GM23338 (cell line): ENCODE data around the gene ESYT2. TPM values are rescaled to one million over a fixed set of nuclear protein-coding genes. Genes with fewer than 3 reads are reported as not detected.

Experiments
- ATAC-seq: fragments of 200-7000 bp; cut with Tn5 transposase; 3 replicates; pipeline ENCODE4 v1.9.1; 2020
- DNase-seq: peaks from one replicate; pipeline ENCODE4 v3.0.0-alpha.2; 2015; ENCODE audit warnings: low spot score
- H2AFZ ChIP-seq: fragments of 200-600 bp; sonication (generic); 2 replicates; pipeline ENCODE4 v1.8.0; 2016; ENCODE audit warnings: antibody characterized with exemption, mild to moderate bottlenecking, moderate library complexity
- H3F3A ChIP-seq: fragments of 200-600 bp; sonication (generic); replicated peaks from 2 replicates; pipeline ENCODE4 v1.8.0; 2017; ENCODE audit warnings: antibody characterized with exemption, mixed run types, low read depth
- H3K27ac ChIP-seq: fragments of 200-600 bp; sonication (generic); 2 replicates; pipeline ENCODE4 v1.6.1; 2016; ENCODE audit warnings: low read depth
- H3K27me3 ChIP-seq: fragments of 200-600 bp; sonication (generic); 2 replicates; pipeline ENCODE4 v1.8.0; 2016; ENCODE audit warnings: mild to moderate bottlenecking, mixed run types, moderate library complexity; ENCODE audit not compliant: insufficient read depth
- H3K36me3 ChIP-seq: fragments of 200-600 bp; sonication (generic); 2 replicates; pipeline ENCODE4 v1.8.0; 2016; ENCODE audit warnings: mild to moderate bottlenecking; ENCODE audit not compliant: insufficient read depth
- H3K4me1 ChIP-seq: fragments of 200-600 bp; sonication (generic); 2 replicates; pipeline ENCODE4 v1.8.0; 2016; ENCODE audit warnings: mild to moderate bottlenecking, moderate library complexity; ENCODE audit not compliant: insufficient read depth
- H3K4me2 ChIP-seq: fragments of 200-600 bp; sonication (generic); 2 replicates; pipeline ENCODE4 v1.7.1; 2017; ENCODE audit warnings: mixed run types
- H3K4me3 ChIP-seq: fragments of 200-600 bp; sonication (generic); 2 replicates; pipeline ENCODE4 v1.6.1; 2016; ENCODE audit warnings: mixed run types
- H3K79me2 ChIP-seq: fragments of 200-600 bp; sonication (generic); replicated peaks from 2 replicates; pipeline ENCODE4 v1.8.0; 2017; ENCODE audit warnings: mild to moderate bottlenecking; ENCODE audit not compliant: insufficient read depth
- H3K9me2 ChIP-seq: fragments of 200-600 bp; sonication (generic); 2 replicates; pipeline ENCODE4 v1.8.0; 2017; ENCODE audit not compliant: insufficient read depth
- H4K20me1 ChIP-seq: fragments of 200-600 bp; sonication (generic); replicated peaks from 2 replicates; pipeline ENCODE4 v1.8.0; 2017; ENCODE audit warnings: mild to moderate bottlenecking; ENCODE audit not compliant: insufficient read depth
- H3K27ac Mint-ChIP-seq: 2 replicates; pipeline ENCODE4 v1.8.0; 2020; ENCODE audit warnings: inconsistent platforms, mild to moderate bottlenecking, moderate library complexity, mixed read lengths
- H3K27me3 Mint-ChIP-seq: 3 replicates; pipeline ENCODE4 v1.8.0; 2022; ENCODE audit warnings: low read depth, mild to moderate bottlenecking, moderate library complexity, mixed read lengths, inconsistent platforms; ENCODE audit not compliant: insufficient read depth, poor library complexity
- H3K36me3 Mint-ChIP-seq: 3 replicates; pipeline ENCODE4 v1.8.0; 2021; ENCODE audit warnings: low read depth, mild to moderate bottlenecking, inconsistent platforms, moderate library complexity, mixed read lengths
- H3K4me1 Mint-ChIP-seq: 3 replicates; pipeline ENCODE4 v1.8.0; 2020; ENCODE audit warnings: mild to moderate bottlenecking, inconsistent platforms, mixed read lengths
- H3K4me3 Mint-ChIP-seq: 3 replicates; pipeline ENCODE4 v1.8.0; 2021; ENCODE audit warnings: moderate library complexity, mild to moderate bottlenecking, inconsistent platforms, mixed read lengths
- H3K9me3 Mint-ChIP-seq: 3 replicates; pipeline ENCODE4 v1.8.0; 2020; ENCODE audit warnings: moderate library complexity, mild to moderate bottlenecking, inconsistent platforms, mixed read lengths
- CREB1 ChIP-seq: fragments of 250-450 bp; sonication (Bioruptor Pico); IDR thresholded peaks from 2 replicates; pipeline ENCODE4 v1.5.0; 2020; ENCODE audit warnings: low read depth, mild to moderate bottlenecking, moderate library complexity
- JUNB ChIP-seq: IDR thresholded peaks from one replicate; pipeline ENCODE4 v1.6.1; 2016; ENCODE audit warnings: antibody characterized with exemption; ENCODE audit not compliant: unreplicated experiment
- NANOG ChIP-seq: IDR thresholded peaks from 2 replicates; pipeline ENCODE4 v1.6.1; 2016; ENCODE audit warnings: antibody characterized with exemption, borderline replicate concordance
- REST ChIP-seq: IDR thresholded peaks from one replicate; pipeline ENCODE4 v1.6.1; 2018; ENCODE audit warnings: antibody characterized with exemption; ENCODE audit not compliant: unreplicated experiment
- STAT1 ChIP-seq: IDR thresholded peaks from one replicate; pipeline ENCODE4 v1.6.1; 2016; ENCODE audit warnings: antibody characterized with exemption; ENCODE audit not compliant: unreplicated experiment
- ZNF114 ChIP-seq: fragments of 250-450 bp; sonication (Bioruptor Pico); IDR thresholded peaks from 2 replicates; pipeline ENCODE4 v1.5.0; 2020; ENCODE audit warnings: mild to moderate bottlenecking, moderate library complexity
- ZNF331 ChIP-seq: fragments of 250-450 bp; sonication (Bioruptor Pico); IDR thresholded peaks from 2 replicates; pipeline ENCODE4 v1.5.0; 2020; ENCODE audit warnings: low read depth, mild to moderate bottlenecking, moderate library complexity
- polyA plus RNA-seq: library from polyadenylated mRNA; unstranded; fragments of >200 nt; fragmentation: Nextera tagmentation; extraction: Ambion mirVana; gene quantifications from 2 replicates; pipeline ENCODE4 v1.2.1, GENCODE V29; 2016
- total RNA-seq: library from RNA; depleted of rRNA; stranded (reverse); fragments of >200 nt; shearing (Covaris generic); gene quantifications from 2 replicates; pipeline ENCODE4 v1.2.3, GENCODE V29; 2014
- TF ChIP-seq, protein P1 (sequence below): fragments of 250-450 bp; sonication (Bioruptor Pico); IDR thresholded peaks from 2 replicates; pipeline ENCODE4 v1.5.0; 2020; ENCODE audit warnings: mild to moderate bottlenecking, moderate library complexity

ESYT2 gene
- total and polyA plus RNA-seq, 2 experiments from 2014 or later = 9.6 to 52.7 TPM

GRCh38 chr7:158864507-158864820 lies 35.2 kb upstream of the ESYT2 start (continued):
- TF ChIP-seq, protein P1, sequence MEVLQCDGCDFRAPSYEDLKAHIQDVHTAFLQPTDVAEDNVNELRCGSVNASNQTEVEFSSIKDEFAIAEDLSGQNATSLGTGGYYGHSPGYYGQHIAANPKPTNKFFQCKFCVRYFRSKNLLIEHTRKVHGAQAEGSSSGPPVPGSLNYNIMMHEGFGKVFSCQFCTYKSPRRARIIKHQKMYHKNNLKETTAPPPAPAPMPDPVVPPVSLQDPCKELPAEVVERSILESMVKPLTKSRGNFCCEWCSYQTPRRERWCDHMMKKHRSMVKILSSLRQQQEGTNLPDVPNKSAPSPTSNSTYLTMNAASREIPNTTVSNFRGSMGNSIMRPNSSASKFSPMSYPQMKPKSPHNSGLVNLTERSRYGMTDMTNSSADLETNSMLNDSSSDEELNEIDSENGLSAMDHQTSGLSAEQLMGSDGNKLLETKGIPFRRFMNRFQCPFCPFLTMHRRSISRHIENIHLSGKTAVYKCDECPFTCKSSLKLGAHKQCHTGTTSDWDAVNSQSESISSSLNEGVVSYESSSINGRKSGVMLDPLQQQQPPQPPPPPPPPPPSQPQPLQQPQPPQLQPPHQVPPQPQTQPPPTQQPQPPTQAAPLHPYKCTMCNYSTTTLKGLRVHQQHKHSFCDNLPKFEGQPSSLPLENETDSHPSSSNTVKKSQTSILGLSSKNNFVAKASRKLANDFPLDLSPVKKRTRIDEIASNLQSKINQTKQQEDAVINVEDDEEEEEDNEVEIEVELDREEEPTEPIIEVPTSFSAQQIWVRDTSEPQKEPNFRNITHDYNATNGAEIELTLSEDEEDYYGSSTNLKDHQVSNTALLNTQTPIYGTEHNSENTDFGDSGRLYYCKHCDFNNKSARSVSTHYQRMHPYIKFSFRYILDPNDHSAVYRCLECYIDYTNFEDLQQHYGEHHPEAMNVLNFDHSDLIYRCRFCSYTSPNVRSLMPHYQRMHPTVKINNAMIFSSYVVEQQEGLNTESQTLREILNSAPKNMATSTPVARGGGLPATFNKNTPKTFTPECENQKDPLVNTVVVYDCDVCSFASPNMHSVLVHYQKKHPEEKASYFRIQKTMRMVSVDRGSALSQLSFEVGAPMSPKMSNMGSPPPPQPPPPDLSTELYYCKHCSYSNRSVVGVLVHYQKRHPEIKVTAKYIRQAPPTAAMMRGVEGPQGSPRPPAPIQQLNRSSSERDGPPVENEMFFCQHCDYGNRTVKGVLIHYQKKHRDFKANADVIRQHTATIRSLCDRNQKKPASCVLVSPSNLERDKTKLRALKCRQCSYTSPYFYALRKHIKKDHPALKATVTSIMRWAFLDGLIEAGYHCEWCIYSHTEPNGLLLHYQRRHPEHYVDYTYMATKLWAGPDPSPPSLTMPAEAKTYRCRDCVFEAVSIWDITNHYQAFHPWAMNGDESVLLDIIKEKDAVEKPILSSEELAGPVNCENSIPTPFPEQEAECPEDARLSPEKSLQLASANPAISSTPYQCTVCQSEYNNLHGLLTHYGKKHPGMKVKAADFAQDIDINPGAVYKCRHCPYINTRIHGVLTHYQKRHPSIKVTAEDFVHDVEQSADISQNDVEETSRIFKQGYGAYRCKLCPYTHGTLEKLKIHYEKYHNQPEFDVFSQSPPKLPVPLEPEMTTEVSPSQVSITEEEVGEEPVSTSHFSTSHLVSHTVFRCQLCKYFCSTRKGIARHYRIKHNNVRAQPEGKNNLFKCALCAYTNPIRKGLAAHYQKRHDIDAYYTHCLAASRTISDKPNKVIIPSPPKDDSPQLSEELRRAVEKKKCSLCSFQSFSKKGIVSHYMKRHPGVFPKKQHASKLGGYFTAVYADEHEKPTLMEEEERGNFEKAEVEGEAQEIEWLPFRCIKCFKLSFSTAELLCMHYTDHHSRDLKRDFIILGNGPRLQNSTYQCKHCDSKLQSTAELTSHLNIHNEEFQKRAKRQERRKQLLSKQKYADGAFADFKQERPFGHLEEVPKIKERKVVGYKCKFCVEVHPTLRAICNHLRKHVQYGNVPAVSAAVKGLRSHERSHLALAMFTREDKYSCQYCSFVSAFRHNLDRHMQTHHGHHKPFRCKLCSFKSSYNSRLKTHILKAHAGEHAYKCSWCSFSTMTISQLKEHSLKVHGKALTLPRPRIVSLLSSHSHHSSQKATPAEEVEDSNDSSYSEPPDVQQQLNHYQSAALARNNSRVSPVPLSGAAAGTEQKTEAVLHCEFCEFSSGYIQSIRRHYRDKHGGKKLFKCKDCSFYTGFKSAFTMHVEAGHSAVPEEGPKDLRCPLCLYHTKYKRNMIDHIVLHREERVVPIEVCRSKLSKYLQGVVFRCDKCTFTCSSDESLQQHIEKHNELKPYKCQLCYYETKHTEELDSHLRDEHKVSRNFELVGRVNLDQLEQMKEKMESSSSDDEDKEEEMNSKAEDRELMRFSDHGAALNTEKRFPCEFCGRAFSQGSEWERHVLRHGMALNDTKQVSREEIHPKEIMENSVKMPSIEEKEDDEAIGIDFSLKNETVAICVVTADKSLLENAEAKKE (CRISPR knock-in tag) = no peak

DNA sequence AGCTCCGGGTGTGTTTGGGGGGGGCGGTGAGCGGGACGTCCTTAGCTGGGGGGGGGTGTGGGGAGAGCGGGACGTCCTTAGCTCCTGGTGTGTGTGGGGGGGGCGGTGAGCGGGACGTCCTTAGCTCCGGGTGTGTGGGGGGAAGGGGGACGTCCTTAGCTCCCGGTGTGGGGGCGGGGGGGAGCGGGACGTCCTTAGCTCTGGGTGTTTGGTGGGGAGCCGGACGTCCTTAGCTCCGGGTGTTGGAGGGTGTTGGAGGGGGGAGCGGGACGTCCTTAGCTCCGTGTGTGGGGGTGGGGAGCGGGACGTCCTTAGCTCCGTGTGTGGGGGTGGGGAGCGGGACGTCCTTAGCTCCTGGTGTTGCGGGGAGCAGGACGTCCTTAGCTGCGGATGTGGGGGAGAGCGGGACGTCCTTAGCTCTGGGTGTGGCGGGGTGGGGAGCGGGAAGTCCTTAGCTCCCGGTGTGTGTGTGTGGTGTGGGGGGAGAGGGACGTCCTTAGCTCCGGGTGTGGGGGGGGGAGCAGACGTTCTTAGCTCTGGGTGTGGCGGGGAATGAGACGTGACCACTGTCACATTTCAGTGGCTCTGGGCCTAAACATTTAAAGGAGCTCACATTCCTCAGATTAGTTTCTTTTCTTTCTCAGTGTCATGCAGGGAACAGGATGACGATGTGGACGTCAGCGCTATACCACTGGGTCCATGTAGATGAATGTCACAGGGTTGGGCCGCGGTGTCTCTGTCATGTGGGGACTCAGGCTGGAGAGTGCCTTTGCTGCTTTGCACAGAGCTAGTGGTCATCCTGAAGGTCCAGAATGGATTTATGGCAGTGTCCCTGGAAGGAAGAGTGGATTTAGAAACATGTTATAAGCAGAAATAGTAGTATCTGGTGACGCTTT lies 34.5 kb upstream of the ESYT2 start:
- 0 out of 2 replicates have a peak, but pooled peaks cover 3% of the 10 kb centered on the region for H3F3A ChIP-seq
- ATAC-seq (peak; percentile 59), DNase-seq (peak; percentile 70)
- H3K4me2 ChIP-seq = peak overlapping the region; percentile 80
- peaks cover 32% of the 10 kb centered on the region for H3K4me1 ChIP-seq
- H3K9me2 ChIP-seq = no peaks in the 10 kb centered on the region
- peak overlapping the region; percentile 57 for H3K4me3 ChIP-seq
- peaks cover 5% of the 10 kb centered on the region; the same call in 1 of the 2 replicates for H3K27me3 ChIP-seq
- Mint-ChIP-seq H3K4me3 (peak overlapping the region; percentile 82), H3K27ac (peak overlapping the region; percentile 38; the same call in 1 of the 2 replicates), H3K4me1 (peaks cover 50% of the 10 kb centered on the region), H3K27me3 (peaks cover 21% of the 10 kb centered on the region), H3K9me3 (peaks cover 13% of the 10 kb centered on the region), H3K36me3 (peaks cover 25% of the 10 kb centered on the region)
- H3K27ac ChIP-seq = no peak overlapping the region
- peaks cover 29% of the 10 kb centered on the region for H3K79me2 ChIP-seq
- H4K20me1 ChIP-seq = 0 out of 2 replicates have a peak, but pooled peaks cover 3% of the 10 kb centered on the region
- H2AFZ ChIP-seq = no peak overlapping the region
- H3K36me3 ChIP-seq = no peaks in the 10 kb centered on the region
- no peak for TF ChIP-seq ZNF331 (CRISPR knock-in tag)
- peak; percentile 65; the same call in 1 of the 2 replicates for TF ChIP-seq CREB1 (CRISPR knock-in tag)
- TF ChIP-seq NANOG = no peak
- TF ChIP-seq ZNF114 (CRISPR knock-in tag) = no peak
- no peak for TF ChIP-seq REST
- no peak for TF ChIP-seq STAT1
- no peak for TF ChIP-seq JUNB
